Kidney epithelial cell (primary cell): ENCODE data around the gene UCP2. TPM values are rescaled to one million over a fixed set of nuclear protein-coding genes. Genes with fewer than 3 reads are reported as not detected.

Experiments used
- DNase-seq: peaks from one replicate; pipeline ENCODE4 v3.0.0-alpha.2; 2010; ENCODE audit warnings: low read depth
- H3K27me3 ChIP-seq: 2 replicates; pipeline ENCODE4 v1.6.0; 2011; ENCODE audit warnings: low read length; ENCODE audit not compliant: control insufficient read depth, insufficient read depth
- H3K36me3 ChIP-seq: 2 replicates; pipeline ENCODE4 v1.5.1; 2011; ENCODE audit warnings: low read length; ENCODE audit not compliant: control insufficient read depth, insufficient read depth
- H3K4me3 ChIP-seq: 2 replicates; pipeline ENCODE4 v1.5.1; 2011; ENCODE audit warnings: low read depth, mild to moderate bottlenecking, control low read depth, low read length
- CTCF ChIP-seq: IDR thresholded peaks from 2 replicates; pipeline ENCODE4 v1.5.1; 2011; ENCODE audit warnings: mild to moderate bottlenecking, moderate library complexity, low read length, control low read depth, inconsistent platforms; ENCODE audit not compliant: insufficient read depth, poor library complexity, severe bottlenecking
- total RNA-seq: library from RNA; depleted of rRNA; stranded (reverse); fragments of >200 nt; gene quantifications from 2 replicates; pipeline ENCODE4 v1.2.3, GENCODE V29; 2015

Gene UCP2
- total RNA-seq, 1 donor from 2014 or later = 13.0 TPM

DNA sequence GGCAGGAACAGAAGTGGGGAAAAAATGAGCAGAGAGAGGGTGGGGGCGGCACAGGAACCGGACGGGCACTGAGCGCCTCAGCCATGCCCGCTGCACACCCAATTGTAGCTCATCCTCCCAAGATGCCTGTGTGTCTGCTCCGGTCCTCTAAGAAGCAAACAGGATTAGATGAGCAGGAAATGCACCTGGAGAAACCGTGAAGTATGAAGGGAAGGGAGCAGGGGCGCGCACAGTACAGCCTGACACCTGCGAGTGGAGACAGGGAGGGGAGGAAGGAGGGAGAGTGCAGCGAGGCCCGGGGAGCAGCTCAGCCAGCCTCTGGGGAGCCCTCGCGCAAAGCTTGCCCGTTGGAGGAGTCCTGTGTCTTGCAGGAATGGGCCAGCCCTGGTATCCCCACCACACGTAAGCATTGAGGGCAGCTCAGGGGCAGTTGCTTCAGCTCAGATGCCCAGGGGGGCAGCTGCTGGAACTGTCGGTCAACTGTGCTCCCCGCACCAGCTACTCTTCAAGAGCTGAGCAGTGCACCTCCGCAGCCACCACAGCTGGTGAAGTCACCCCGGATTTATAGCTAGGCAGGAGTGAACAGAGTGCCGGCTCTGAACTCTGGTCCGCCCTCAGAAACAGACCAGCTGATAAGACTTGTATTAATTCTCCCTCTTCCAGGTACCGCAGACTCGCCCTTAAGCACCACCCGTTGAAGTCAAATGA lies 24.8 kb downstream of the UCP2 start:
- Histone ChIP-seq H3K4me3 (no peak overlapping the region), H3K27me3 (peaks cover 2% of the 10 kb centered on the region), H3K36me3 (no peaks in the 10 kb centered on the region)
- no peak for DNase-seq
- TF ChIP-seq CTCF = no peak

DNA sequence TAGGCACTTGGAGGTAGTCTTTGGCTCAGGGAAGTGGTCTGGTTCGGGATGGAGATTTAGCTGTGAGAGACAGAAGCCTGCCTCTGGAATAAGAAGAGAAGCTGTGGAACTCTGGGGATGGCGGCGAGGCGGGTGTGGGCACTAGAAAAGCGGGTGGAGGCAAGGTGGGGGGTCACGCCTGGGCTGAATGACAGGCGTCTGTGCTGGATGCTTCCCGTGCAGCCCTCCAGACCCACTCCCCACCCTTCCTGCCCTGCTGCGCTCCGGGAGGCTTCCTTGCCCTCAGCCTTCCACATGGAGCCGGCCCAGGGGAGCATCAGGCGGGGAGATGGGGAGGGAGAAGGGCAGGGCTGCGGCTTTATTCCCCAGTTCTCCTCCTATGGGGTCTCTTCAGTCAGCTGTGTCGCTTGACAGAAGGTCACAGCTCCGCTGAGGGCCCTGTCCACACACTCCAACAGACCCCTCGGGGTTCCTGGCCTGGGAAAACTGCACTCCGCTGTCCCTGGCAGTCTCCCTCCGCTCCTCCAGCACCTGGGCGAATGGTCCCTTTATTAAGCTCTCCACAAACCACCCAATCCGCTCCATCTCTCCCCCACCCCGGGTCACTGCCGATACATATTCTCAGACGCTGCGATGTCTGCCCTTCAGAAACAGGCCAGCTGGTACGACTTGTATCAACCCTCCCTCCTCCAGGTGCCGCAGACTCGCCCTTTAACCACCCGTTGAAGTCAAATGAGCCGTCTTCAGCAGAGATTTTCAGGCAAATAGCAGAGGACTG lies 25.6 kb downstream of the UCP2 start:
- H3K27me3 ChIP-seq = peaks cover 2% of the 10 kb centered on the region
- DNase-seq = no peak
- no peak overlapping the region for H3K4me3 ChIP-seq
- TF ChIP-seq CTCF = no peak
- no peaks in the 10 kb centered on the region for H3K36me3 ChIP-seq

GRCh38 chr11:73951797-73952196 lies 30.8 kb downstream of the UCP2 start:
- DNase-seq = no peak
- TF ChIP-seq CTCF = no peak
- Histone ChIP-seq H3K27me3 (no peaks in the 10 kb centered on the region), H3K4me3 (no peak overlapping the region), H3K36me3 (no peaks in the 10 kb centered on the region)

- no peak within 1 kb of the TSS for H3K4me3 ChIP-seq
- H3K27me3 ChIP-seq = no peaks in the 10 kb centered on the region
- no peak for DNase-seq
- no peaks in the 10 kb centered on the region for H3K36me3 ChIP-seq
- TF ChIP-seq CTCF = no peak
Observed at GRCh38 chr11:73950869-73951710, 31.6 kb downstream of the UCP2 start, which contains the start of gene DNAJB13. DNAJB13 (plus strand) TSS chr11:73951026; CDS start chr11:73951070, 44 bp downstream.

GRCh38 chr11:73949912-73950311 lies 32.7 kb downstream of the UCP2 start:
- Histone ChIP-seq H3K36me3 (no peaks in the 10 kb centered on the region), H3K27me3 (no peaks in the 10 kb centered on the region), H3K4me3 (no peak overlapping the region)
- TF ChIP-seq CTCF = no peak
- DNase-seq = no peak
